ENCODE results near the gene PITPNM3.

GRCh38 chr17:6558932-6559752, 2.8 kb upstream of the PITPNM3 start:
- TF ChIP-seq CTCF (IDR thresholded peaks at IDR 0.05), result no peak
- TF ChIP-seq POLR2A (IDR thresholded peaks at IDR 0.05), result no peak

Data from heart left ventricle (tissue), 13 donors.